Activated naive CD4-positive, alpha-beta T cell treated with anti-CD3 and anti-CD28 coated beads, Interleukin-2, amount 50 U/mL, for 16 hours (primary cell): Measurements from ENCODE around the gene TMEM237.
A peak's percentile ranks its signal among the peaks of the same experiment; 100 is the strongest.
"Not testable (repeated sequence)": the region's sequence is repeated elsewhere in the genome, so short reads cannot be mapped to it uniquely, and the experiment has no call there.

ENCODE experiments used
- DNase-seq: peaks from one replicate; pipeline ENCODE4 v3.0.0-alpha.2; 2020

TMEM237 gene

GRCh38 chr2:201643216-201643890 lies at the start of gene TMEM237:
Gene TMEM237 (minus strand): TSS chr2:201643503. CDS start chr2:201643400, 103 bp downstream.
- DNase-seq = no peak

- DNase-seq = no peak
These were observed 41.9 kb upstream of the TMEM237 start for GRCh38 chr2:201685156-201685555.

GRCh38 chr2:201680743-201681142 lies 37.4 kb upstream of the TMEM237 start:
- no peak for DNase-seq

GRCh38 chr2:201678401-201678800 lies 35.1 kb upstream of the TMEM237 start:
- no peak for DNase-seq

GRCh38 chr2:201675454-201675853 lies 32.2 kb upstream of the TMEM237 start:
- DNase-seq = no peak

- DNase-seq = no peak
These were observed 31.5 kb upstream of the TMEM237 start for GRCh38 chr2:201674794-201675193.

GRCh38 chr2:201674298-201674697 lies 31.0 kb upstream of the TMEM237 start:
- DNase-seq = no peak

GRCh38 chr2:201673546-201673945 lies 30.2 kb upstream of the TMEM237 start:
- no peak for DNase-seq

- DNase-seq = not testable (repeated sequence)
These were observed 27.9 kb upstream of the TMEM237 start for GRCh38 chr2:201671205-201671604.

- no peak for DNase-seq
These were observed 26.6 kb upstream of the TMEM237 start for GRCh38 chr2:201669865-201670264.

- DNase-seq = no peak
These were observed 25.2 kb upstream of the TMEM237 start for GRCh38 chr2:201668402-201668910.

GRCh38 chr2:201664334-201664733 lies 21.0 kb upstream of the TMEM237 start:
- DNase-seq = no peak

- DNase-seq = no peak
These were observed 18.1 kb upstream of the TMEM237 start for GRCh38 chr2:201661366-201661765.

- no peak for DNase-seq
These were observed 17.1 kb upstream of the TMEM237 start for GRCh38 chr2:201660293-201660895.

- DNase-seq = no peak
These were observed 13.4 kb upstream of the TMEM237 start for GRCh38 chr2:201656740-201657139.

GRCh38 chr2:201656102-201656501 lies 12.8 kb upstream of the TMEM237 start:
- DNase-seq = no peak

GRCh38 chr2:201654616-201655384 lies 11.5 kb upstream of the TMEM237 start:
- DNase-seq = no peak

GRCh38 chr2:201653221-201653620 lies 9.9 kb upstream of the TMEM237 start:
- DNase-seq = no peak

- no peak for DNase-seq
These were observed 6.1 kb upstream of the TMEM237 start for GRCh38 chr2:201649442-201649841.

GRCh38 chr2:201647431-201647830 lies 4.1 kb upstream of the TMEM237 start:
- DNase-seq = no peak

GRCh38 chr2:201644001-201644400 lies 698 bp upstream of the TMEM237 start:
- no peak for DNase-seq

- DNase-seq = peak; percentile 86
These were observed 606 bp downstream of the TMEM237 start for GRCh38 chr2:201642579-201643215.

GRCh38 chr2:201642086-201642578 lies 1.2 kb downstream of the TMEM237 start:
- no peak for DNase-seq
